DOHH2 (cell line): ENCODE results near the gene TRIM41.

Source experiments
- CTCF ChIP-seq: fragments of 200-600 bp; sonication (generic); IDR thresholded peaks from one replicate; pipeline ENCODE4 v1.5.1; 2014; ENCODE audit warnings: antibody characterized with exemption, mild to moderate bottlenecking, low read depth, low read length; ENCODE audit not compliant: poor library complexity, severe bottlenecking
- EZH2phosphoT487 ChIP-seq: fragments of 200-600 bp; sonication (generic); IDR thresholded peaks from 2 replicates; pipeline ENCODE4 v1.6.1; 2017; ENCODE audit warnings: borderline replicate concordance, mild to moderate bottlenecking, antibody characterized with exemption, low read length, moderate library complexity, mixed read lengths

- TF ChIP-seq CTCF: peak; percentile 18
- no peak for TF ChIP-seq EZH2phosphoT487
These were observed 35.4 kb upstream of the TRIM41 start for GRCh38 chr5:181187500-181188213.
